Natural killer cell (primary cell): ENCODE results near the gene AGRP. TPM values are rescaled to one million over a fixed set of nuclear protein-coding genes. Genes with fewer than 3 reads are reported as not detected.

Experiments used
- ATAC-seq, 3 donors: fragments of 150-1000 bp in 2 of 3; fragments of 200-7000 bp in 1 of 3; cut with Tn5 transposase; 1 replicate in 1 of 3; 2 replicates in 2 of 3; pipeline ENCODE4 v1.10.0; 2021; ENCODE audit warnings: mild to moderate bottlenecking in 2 of 3, moderate library complexity in 2 of 3
- DNase-seq, 2 donors: peaks; one replicate each; pipeline versions ENCODE4 v3.0.0 to v3.0.0-alpha.2; 2013 to 2021; ENCODE audit warnings: mixed read lengths in 1 of 2
- H3K27ac ChIP-seq: one replicate; pipeline ENCODE4 v1.5.1; 2013; ENCODE audit warnings: mild to moderate bottlenecking, low read length
- H3K27me3 ChIP-seq: one replicate; pipeline ENCODE4 v1.6.1; 2013; ENCODE audit warnings: low read length; ENCODE audit not compliant: control insufficient read depth, insufficient read depth
- H3K36me3 ChIP-seq: one replicate; pipeline ENCODE4 v1.6.1; 2013; ENCODE audit warnings: low read length; ENCODE audit not compliant: control insufficient read depth, insufficient read depth
- H3K4me1 ChIP-seq: one replicate; pipeline ENCODE4 v1.6.1; 2013; ENCODE audit warnings: low read length; ENCODE audit not compliant: control insufficient read depth, insufficient read depth
- H3K4me3 ChIP-seq: one replicate; pipeline ENCODE4 v1.5.1; 2013; ENCODE audit warnings: low read length
- H3K9me3 ChIP-seq: one replicate; pipeline ENCODE4 v1.6.1; 2013; ENCODE audit warnings: low read length; ENCODE audit not compliant: control insufficient read depth, insufficient read depth
- H3K27ac Mint-ChIP-seq, 2 donors: one replicate each; pipeline ENCODE4 v1.8.0; 2022; ENCODE audit warnings: mild to moderate bottlenecking in 2 of 2, mixed read lengths in 2 of 2, moderate library complexity in 1 of 2
- H3K27me3 Mint-ChIP-seq, 2 donors: one replicate each; pipeline ENCODE4 v1.8.0; 2022; ENCODE audit warnings: low read depth in 2 of 2, mixed read lengths in 2 of 2
- H3K36me3 Mint-ChIP-seq: one replicate; pipeline ENCODE4 v1.8.0; 2022; ENCODE audit warnings: mixed read lengths
- H3K4me1 Mint-ChIP-seq, 2 donors: one replicate each; pipeline ENCODE4 v1.8.0; 2022; ENCODE audit warnings: mixed read lengths in 2 of 2
- H3K4me3 Mint-ChIP-seq: one replicate; pipeline ENCODE4 v1.8.0; 2022; ENCODE audit warnings: mild to moderate bottlenecking, moderate library complexity, mixed read lengths
- H3K9me3 Mint-ChIP-seq, 2 donors: one replicate each; pipeline ENCODE4 v1.8.0; 2022; ENCODE audit warnings: mixed read lengths in 2 of 2
- WGBS: methylation state at CpG from one replicate; pipeline ENCODE4 v1.1.7; 2013; ENCODE audit warnings: missing lambda C conversion rate; ENCODE audit not compliant: insufficient coverage; 5-methylcytosine and 5-hydroxymethylcytosine counted together
- intact Hi-C: fragments of 100-400 bp; cut with micrococcal nuclease; formaldehyde crosslinking; loops from one replicate; pipeline ENCODE4 v1.14.2; 2022
- total RNA-seq, 4 donors: library from RNA; stranded (reverse); fragments of 120-200 nt in 1 of 4; gene quantifications; one replicate each; pipeline versions ENCODE4 v1.2.3 to v1.2.4, GENCODE V29; 2013 to 2022
- TF ChIP-seq, protein P1 (sequence below): fragments of 200-600 bp; IDR thresholded peaks from one replicate; pipeline ENCODE4 v1.8.0; 2022; ENCODE audit warnings: antibody characterized with exemption

Gene AGRP
- total RNA-seq, 3 donors from 2014 or later (not counting 1 experiment from before 2014, with no cell fraction given) = 0.50 TPM; not detected in 2

DNA sequence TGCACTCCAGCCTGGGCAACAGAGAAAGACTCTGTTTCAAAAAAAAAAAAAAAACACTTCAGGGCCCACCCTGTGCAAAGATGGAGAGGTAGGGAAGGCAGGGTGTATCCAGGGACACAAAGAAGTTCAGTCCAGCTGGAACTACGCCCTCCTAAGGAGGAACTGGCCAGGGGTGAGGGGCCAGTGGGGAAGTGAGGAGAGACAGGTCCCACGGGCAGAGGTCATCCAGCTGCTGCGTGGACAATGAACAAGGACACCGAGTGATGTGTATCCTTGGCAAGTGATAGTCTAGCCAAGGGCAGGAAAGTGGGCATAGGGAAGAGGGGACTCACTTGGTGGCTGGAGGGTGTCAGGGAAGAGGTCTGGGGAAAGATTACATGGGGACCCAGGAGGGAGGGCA lies 35.9 kb upstream of the AGRP start:
- intact Hi-C loops = no loop called here
- Histone ChIP-seq H3K9me3 (no peaks in the 10 kb centered on the region), H3K4me1 (peaks cover 41% of the 10 kb centered on the region), H3K27ac (no peak overlapping the region), H3K27me3 (no peaks in the 10 kb centered on the region), H3K4me3 (no peak overlapping the region), H3K36me3 (no peaks in the 10 kb centered on the region)
- peak overlapping the region; percentile 74 to 86 for H3K27ac Mint-ChIP-seq
- WGBS = 89% methylated on average over 4 of the region's 4 CpGs
- TF ChIP-seq, protein P1, sequence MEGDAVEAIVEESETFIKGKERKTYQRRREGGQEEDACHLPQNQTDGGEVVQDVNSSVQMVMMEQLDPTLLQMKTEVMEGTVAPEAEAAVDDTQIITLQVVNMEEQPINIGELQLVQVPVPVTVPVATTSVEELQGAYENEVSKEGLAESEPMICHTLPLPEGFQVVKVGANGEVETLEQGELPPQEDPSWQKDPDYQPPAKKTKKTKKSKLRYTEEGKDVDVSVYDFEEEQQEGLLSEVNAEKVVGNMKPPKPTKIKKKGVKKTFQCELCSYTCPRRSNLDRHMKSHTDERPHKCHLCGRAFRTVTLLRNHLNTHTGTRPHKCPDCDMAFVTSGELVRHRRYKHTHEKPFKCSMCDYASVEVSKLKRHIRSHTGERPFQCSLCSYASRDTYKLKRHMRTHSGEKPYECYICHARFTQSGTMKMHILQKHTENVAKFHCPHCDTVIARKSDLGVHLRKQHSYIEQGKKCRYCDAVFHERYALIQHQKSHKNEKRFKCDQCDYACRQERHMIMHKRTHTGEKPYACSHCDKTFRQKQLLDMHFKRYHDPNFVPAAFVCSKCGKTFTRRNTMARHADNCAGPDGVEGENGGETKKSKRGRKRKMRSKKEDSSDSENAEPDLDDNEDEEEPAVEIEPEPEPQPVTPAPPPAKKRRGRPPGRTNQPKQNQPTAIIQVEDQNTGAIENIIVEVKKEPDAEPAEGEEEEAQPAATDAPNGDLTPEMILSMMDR = no peak
- no peaks in the 10 kb centered on the region for H3K9me3 Mint-ChIP-seq
- H3K36me3 Mint-ChIP-seq = no peaks in the 10 kb centered on the region
- no peaks in the 10 kb centered on the region for H3K27me3 Mint-ChIP-seq
- ATAC-seq (no peak), DNase-seq (no peak)
- peaks cover 26 to 36% of the 10 kb centered on the region in 2 donors for H3K4me1 Mint-ChIP-seq
- H3K4me3 Mint-ChIP-seq = no peak overlapping the region

DNA sequence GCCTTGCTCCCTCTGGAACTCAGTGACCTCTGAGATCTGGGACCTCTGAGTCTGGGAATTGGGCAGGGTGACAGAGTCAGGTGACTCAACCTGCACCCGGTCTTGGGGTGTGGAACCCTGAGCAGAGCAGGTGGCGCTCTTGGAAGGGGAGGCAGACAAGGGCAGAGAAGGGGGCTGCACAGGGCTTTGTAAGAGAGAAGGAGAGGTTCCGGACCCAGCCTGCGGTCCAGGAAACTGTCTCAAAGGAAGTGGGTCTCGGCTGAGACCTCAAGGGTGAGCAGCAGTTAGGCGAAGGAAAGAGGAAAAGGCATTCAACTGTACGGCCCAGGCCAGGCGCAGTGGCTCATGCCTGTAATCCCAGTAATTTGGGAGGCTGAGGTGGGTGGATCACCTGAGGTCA lies 35.3 kb upstream of the AGRP start:
- H3K4me3 ChIP-seq = peak overlapping the region; percentile 6
- no peaks in the 10 kb centered on the region for H3K36me3 ChIP-seq
- peak overlapping the region; percentile 88 for H3K27ac ChIP-seq
- Mint-ChIP-seq H3K9me3 (no peaks in the 10 kb centered on the region), H3K4me3 (peak overlapping the region; percentile 79), H3K36me3 (no peaks in the 10 kb centered on the region), H3K27ac (peak overlapping the region; percentile 74 to 86), H3K27me3 (no peaks in the 10 kb centered on the region), H3K4me1 (peaks cover 26 to 36% of the 10 kb centered on the region in 2 donors)
- WGBS = 19% methylated on average over 8 of the region's 8 CpGs
- no peak for ATAC-seq
- intact Hi-C loops = no loop called here
- H3K27me3 ChIP-seq = no peaks in the 10 kb centered on the region
- no peaks in the 10 kb centered on the region for H3K9me3 ChIP-seq
- DNase-seq = no peak
- TF ChIP-seq, protein P1 = no peak
- peaks cover 46% of the 10 kb centered on the region for H3K4me1 ChIP-seq

DNA sequence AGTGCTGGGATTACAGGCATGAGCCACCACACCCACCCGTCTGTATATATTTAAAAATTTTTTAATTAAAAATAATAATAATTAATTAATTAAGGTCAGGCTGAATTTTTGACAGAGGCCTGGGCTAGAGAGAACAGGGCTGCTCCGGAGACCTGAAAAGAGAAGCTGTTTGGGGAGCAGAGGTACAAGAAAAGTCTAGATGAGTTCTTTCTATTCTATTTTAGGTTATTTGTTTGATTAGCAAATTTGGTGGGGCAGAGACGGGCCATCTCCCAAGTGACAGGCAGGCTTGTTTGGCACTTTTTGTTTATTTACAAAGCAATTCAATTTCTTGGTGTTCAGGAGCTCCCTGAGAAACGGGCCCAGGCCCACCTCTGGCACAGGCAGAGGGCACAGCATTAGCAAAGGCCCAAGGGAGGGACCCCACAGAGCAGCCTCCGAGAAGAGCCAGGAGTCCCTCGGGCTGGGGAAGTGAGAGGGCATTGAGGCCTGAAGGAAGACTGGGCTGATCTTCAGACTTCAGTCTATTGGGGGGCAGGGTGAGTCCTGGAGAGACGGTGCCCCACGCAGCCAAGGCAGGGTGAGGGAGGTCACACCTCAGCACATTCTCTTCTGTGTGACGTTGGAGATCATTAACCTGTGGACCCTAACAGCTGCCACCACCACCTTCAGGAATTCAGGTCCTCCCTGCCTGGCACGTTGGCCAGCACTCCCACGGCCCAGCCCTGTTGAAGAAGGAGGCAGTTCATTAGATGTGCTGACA lies 34.5 kb upstream of the AGRP start:
- TF ChIP-seq, protein P1 = no peak
- Mint-ChIP-seq H3K27ac (peak overlapping the region in 1 of 2 donors; percentile 86), H3K27me3 (no peaks in the 10 kb centered on the region), H3K4me1 (peaks cover 26 to 34% of the 10 kb centered on the region in 2 donors), H3K36me3 (no peaks in the 10 kb centered on the region), H3K4me3 (no peak overlapping the region), H3K9me3 (no peaks in the 10 kb centered on the region)
- 64% methylated on average over 10 of the region's 11 CpGs for WGBS
- Histone ChIP-seq H3K9me3 (no peaks in the 10 kb centered on the region), H3K36me3 (no peaks in the 10 kb centered on the region), H3K4me3 (peak overlapping the region; percentile 6), H3K27ac (peak overlapping the region; percentile 88), H3K27me3 (no peaks in the 10 kb centered on the region), H3K4me1 (peaks cover 48% of the 10 kb centered on the region)
- intact Hi-C loops = no loop called here
- DNase-seq (no peak), ATAC-seq (no peak)

DNA sequence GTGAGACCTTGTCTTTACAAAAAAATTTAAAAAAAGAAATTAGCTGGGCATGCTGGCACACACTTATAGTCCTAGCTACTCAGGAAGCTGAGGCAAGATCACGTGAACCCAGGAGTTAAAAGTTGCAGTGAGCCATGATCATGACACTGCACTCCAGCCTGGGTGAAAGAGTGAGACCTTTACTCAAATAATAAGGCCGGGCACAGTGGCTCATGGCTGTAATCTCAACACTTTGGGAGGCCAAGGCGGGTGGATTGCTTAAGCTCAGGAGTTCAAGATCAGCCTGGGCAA lies 33.8 kb upstream of the AGRP start:
- Mint-ChIP-seq H3K27me3 (no peaks in the 10 kb centered on the region), H3K4me3 (no peak overlapping the region), H3K4me1 (peaks cover 26 to 33% of the 10 kb centered on the region in 2 donors), H3K27ac (no peak overlapping the region), H3K9me3 (no peaks in the 10 kb centered on the region), H3K36me3 (no peaks in the 10 kb centered on the region)
- TF ChIP-seq, protein P1 = no peak
- Histone ChIP-seq H3K36me3 (no peaks in the 10 kb centered on the region), H3K27me3 (no peaks in the 10 kb centered on the region), H3K9me3 (no peaks in the 10 kb centered on the region), H3K4me1 (peaks cover 48% of the 10 kb centered on the region), H3K27ac (no peak overlapping the region), H3K4me3 (no peak overlapping the region)
- intact Hi-C loops = no loop called here
- no peak for ATAC-seq
- WGBS = 43% methylated on average over 3 of the region's 3 CpGs
- no peak for DNase-seq
